ENCODE measurements around the gene ASCC3.

DNA sequence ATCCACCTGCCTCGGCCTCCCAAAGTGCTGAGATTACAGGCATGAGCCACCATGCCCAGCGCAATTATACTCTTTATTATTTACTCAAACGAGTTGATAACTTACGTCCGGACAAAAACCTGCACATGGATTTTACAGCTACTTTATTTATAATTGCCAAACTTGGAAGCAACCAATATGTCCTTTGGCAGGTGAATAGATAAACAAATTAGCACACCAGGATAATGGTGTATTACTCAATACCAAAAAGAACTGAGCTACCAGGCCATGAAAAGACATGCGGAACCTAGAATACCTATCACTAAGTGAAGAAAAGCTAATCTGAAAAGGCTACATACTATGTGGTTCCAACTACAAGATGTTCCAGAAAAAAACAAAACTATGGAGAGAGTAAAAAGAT is 168.1 kb downstream of the ASCC3 start:
- TF ChIP-seq, protein P1, sequence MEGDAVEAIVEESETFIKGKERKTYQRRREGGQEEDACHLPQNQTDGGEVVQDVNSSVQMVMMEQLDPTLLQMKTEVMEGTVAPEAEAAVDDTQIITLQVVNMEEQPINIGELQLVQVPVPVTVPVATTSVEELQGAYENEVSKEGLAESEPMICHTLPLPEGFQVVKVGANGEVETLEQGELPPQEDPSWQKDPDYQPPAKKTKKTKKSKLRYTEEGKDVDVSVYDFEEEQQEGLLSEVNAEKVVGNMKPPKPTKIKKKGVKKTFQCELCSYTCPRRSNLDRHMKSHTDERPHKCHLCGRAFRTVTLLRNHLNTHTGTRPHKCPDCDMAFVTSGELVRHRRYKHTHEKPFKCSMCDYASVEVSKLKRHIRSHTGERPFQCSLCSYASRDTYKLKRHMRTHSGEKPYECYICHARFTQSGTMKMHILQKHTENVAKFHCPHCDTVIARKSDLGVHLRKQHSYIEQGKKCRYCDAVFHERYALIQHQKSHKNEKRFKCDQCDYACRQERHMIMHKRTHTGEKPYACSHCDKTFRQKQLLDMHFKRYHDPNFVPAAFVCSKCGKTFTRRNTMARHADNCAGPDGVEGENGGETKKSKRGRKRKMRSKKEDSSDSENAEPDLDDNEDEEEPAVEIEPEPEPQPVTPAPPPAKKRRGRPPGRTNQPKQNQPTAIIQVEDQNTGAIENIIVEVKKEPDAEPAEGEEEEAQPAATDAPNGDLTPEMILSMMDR (IDR thresholded peaks at IDR 0.05): no peak
- no peak for TF ChIP-seq POLR2A (IDR thresholded peaks at IDR 0.05)

All from lower leg skin (tissue), 3 donors.